SJCRH30 (cell line): Measurements from ENCODE around the gene GJC2. TPM values are rescaled to one million over a fixed set of nuclear protein-coding genes. Genes with fewer than 3 reads are reported as not detected.
A peak's percentile ranks its signal among the peaks of the same experiment; 100 is the strongest.

Source experiments
- DNase-seq, 2 experiments: peaks; one replicate each; pipeline ENCODE4 v3.0.0-alpha.2; 2015 to 2020
- H3K27ac ChIP-seq: fragments of 250-450 bp; sonication (Bioruptor Pico); 2 replicates; pipeline ENCODE4 v1.5.1; 2020; ENCODE audit warnings: mild to moderate bottlenecking, moderate library complexity
- H3K27me3 ChIP-seq: fragments of 250-450 bp; sonication (Bioruptor Pico); 2 replicates; pipeline ENCODE4 v1.5.1; 2020; ENCODE audit warnings: mild to moderate bottlenecking, moderate library complexity
- H3K36me3 ChIP-seq: fragments of 250-450 bp; sonication (Bioruptor Pico); 2 replicates; pipeline ENCODE4 v1.5.1; 2020; ENCODE audit warnings: mild to moderate bottlenecking, moderate library complexity
- H3K4me1 ChIP-seq: fragments of 250-450 bp; sonication (Bioruptor Pico); 2 replicates; pipeline ENCODE4 v1.5.1; 2020; ENCODE audit warnings: mild to moderate bottlenecking, moderate library complexity
- H3K4me3 ChIP-seq: fragments of 250-450 bp; sonication (Bioruptor Pico); 2 replicates; pipeline ENCODE4 v1.5.1; 2020; ENCODE audit warnings: mild to moderate bottlenecking, moderate library complexity
- H3K9me3 ChIP-seq: fragments of 250-450 bp; sonication (Bioruptor Pico); replicated peaks from 2 replicates; pipeline ENCODE4 v1.5.1; 2020; ENCODE audit warnings: mild to moderate bottlenecking, moderate library complexity
- total RNA-seq: library from RNA; depleted of rRNA; stranded (reverse); fragments of >200 nt; shearing (Covaris generic); gene quantifications from 2 replicates; pipeline ENCODE4 v1.2.3, GENCODE V29; 2014

Gene GJC2
- total RNA-seq, 1 experiment from 2014 or later, result 0.59 TPM

DNA sequence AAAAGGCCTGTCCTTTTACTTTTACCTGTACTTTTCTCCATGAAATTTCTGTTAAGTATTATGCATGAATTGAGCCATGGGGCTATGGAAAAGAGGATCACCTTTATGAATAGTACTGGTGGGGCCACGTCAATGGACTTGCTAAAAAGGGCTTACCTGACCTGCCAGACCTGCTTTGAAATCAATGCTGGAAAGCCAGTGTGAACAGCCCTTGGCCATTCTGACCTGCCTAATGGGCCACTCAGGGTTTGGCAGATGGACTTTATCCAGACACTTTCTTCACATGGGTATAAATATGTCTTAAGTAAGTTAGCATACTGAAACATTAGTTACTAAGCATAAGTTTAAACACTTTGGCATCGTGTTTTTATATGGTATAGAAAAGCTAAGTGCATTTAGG lies 18.0 kb upstream of the GJC2 start:
- no peak overlapping the region for H3K4me3 ChIP-seq
- H3K36me3 ChIP-seq, result no peaks in the 10 kb centered on the region
- no peaks in the 10 kb centered on the region for H3K4me1 ChIP-seq
- H3K27me3 ChIP-seq, result no peaks in the 10 kb centered on the region
- no peak overlapping the region for H3K27ac ChIP-seq
- H3K9me3 ChIP-seq, result no peaks in the 10 kb centered on the region
- no peak for DNase-seq

DNA sequence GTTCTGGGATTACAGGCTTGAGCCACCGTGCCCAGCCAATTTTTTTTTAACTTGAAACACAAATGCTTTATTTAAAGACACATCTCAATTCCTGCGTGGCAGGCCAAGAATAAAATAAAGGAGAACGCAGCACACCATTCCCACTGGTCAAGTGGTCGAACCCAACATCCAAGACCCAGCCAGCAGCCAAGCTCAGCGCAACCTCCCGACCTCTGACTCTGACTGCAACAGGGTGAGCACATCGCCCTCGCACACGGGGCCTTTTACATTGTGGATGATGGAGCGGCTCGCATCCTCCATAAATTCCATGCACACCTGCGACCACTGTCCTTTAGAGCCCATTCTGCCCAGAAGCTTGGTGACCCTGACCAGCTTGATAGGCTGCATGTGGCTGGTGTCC lies 15.1 kb upstream of the GJC2 start:
- no peaks in the 10 kb centered on the region for H3K27me3 ChIP-seq
- H3K36me3 ChIP-seq, result no peaks in the 10 kb centered on the region
- no peaks in the 10 kb centered on the region for H3K9me3 ChIP-seq
- no peak for DNase-seq
- H3K27ac ChIP-seq, result no peak overlapping the region
- H3K4me3 ChIP-seq, result no peak overlapping the region
- H3K4me1 ChIP-seq, result no peaks in the 10 kb centered on the region

- peaks cover 10% of the 10 kb centered on the region for H3K4me1 ChIP-seq
These were observed 12.8 kb upstream of the GJC2 start for GRCh38 chr1:228136901-228137300.

GRCh38 chr1:228139406-228139930 lies 10.3 kb upstream of the GJC2 start:
- H3K27me3 ChIP-seq, result no peaks in the 10 kb centered on the region
- no peaks in the 10 kb centered on the region for H3K9me3 ChIP-seq
- H3K4me3 ChIP-seq, result peak overlapping the region; percentile 89
- DNase-seq, result no peak
- no peaks in the 10 kb centered on the region for H3K36me3 ChIP-seq
- peak overlapping the region; percentile 6; the same call in 1 of the 2 replicates for H3K27ac ChIP-seq
- peaks cover 16% of the 10 kb centered on the region for H3K4me1 ChIP-seq

More at GRCh38 chr1:228136901-228137300, 12.8 kb upstream of the GJC2 start:
- no peaks in the 10 kb centered on the region for H3K9me3 ChIP-seq
- H3K36me3 ChIP-seq, result no peaks in the 10 kb centered on the region
- no peak overlapping the region for H3K27ac ChIP-seq
- H3K27me3 ChIP-seq, result no peaks in the 10 kb centered on the region
- no peak for DNase-seq
- no peak overlapping the region for H3K4me3 ChIP-seq

DNA sequence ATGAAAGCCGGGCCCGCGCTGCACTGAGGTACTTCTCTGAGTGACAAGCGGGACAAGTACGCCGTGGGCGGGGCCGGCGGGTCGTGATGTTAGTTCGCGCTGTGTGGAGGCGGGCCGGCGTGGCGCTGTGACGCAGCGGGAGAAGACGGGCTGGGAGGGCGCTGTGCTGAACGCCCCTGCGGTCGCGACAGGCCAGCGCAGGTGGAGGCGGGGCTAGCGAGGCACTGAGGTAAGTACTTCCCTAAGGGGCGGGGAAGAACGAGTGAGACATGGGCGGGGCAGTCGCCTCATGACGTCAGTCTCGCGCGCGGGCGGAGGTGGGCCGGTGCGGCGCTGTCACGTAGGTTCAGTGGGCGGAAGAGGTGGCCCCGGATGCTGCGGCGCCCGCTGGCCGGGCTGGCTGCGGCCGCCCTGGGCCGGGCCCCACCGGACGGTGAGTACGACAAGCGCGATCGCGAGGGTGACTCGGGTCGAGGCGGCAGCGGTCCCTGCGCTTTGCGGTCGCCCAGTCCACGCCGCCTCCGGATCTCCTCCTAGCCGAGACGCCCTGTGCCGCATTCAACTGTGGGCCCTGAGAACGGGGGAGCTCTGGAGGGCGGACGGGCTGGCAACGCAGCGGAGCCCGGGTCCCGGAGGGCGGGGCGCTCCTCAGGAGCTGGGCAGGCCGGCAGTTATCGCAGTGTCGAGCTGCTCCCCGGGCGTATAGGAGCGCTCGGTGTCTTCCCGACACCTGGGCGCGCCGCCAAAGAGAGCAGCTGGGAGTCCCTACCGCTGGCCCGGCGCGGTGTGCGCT lies 9.6 kb upstream of the GJC2 start, which contains the start of gene GUK1:
GUK1 (plus strand) TSS at position 349 of the 793 bp plus-strand sequence; CDS start at position 373, 24 bp downstream.
- Histone ChIP-seq H3K36me3 (no peaks in the 10 kb centered on the region), H3K9me3 (no peaks in the 10 kb centered on the region), H3K4me3 (peak within 1 kb of the TSS; percentile 89), H3K4me1 (peaks cover 16% of the 10 kb centered on the region), H3K27ac (peak within 1 kb of the TSS; percentile 65), H3K27me3 (no peaks in the 10 kb centered on the region)
- peak; percentile 99 to 100 for DNase-seq

GRCh38 chr1:228140724-228141225 lies 9.0 kb upstream of the GJC2 start:
- Histone ChIP-seq H3K36me3 (no peaks in the 10 kb centered on the region), H3K4me3 (peak overlapping the region; percentile 89), H3K4me1 (peaks cover 16% of the 10 kb centered on the region), H3K27me3 (no peaks in the 10 kb centered on the region), H3K9me3 (no peaks in the 10 kb centered on the region), H3K27ac (peak overlapping the region; percentile 65; the same call in 1 of the 2 replicates)
- no peak for DNase-seq

GRCh38 chr1:228141226-228142044 lies 8.3 kb upstream of the GJC2 start:
- H3K27me3 ChIP-seq, result no peaks in the 10 kb centered on the region
- no peaks in the 10 kb centered on the region for H3K36me3 ChIP-seq
- peak; percentile 51 to 52 for DNase-seq
- H3K4me3 ChIP-seq, result peak overlapping the region; percentile 89
- peak overlapping the region; percentile 65; the same call in 1 of the 2 replicates for H3K27ac ChIP-seq
- peaks cover 16% of the 10 kb centered on the region for H3K4me1 ChIP-seq
- H3K9me3 ChIP-seq, result no peaks in the 10 kb centered on the region

DNA sequence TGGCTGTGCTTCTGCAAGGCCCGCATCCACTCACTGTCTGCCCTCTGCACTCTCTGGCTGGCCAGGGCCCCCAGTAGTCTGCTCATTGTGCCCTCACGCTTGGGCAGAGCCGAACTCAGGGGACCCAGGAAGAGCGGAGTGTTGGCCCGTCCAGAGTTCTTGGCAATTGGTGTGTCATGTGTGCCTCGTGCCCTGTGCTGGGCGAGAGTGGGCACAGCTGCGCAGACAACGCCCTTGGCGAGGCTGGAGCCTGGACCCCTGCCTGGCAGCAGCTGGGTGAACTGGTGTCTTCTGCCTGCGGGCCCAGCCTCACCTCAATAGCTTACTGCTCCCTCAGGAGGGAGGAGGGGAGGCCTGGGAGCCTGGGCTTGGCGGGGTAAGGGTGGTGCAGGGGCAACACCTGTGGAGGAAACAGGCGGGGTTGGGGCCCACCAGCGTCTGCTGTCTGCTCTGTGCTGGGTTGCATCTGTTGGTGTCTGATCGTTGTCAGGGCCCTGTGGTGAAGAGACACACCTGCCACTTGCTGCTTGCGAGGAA lies 7.5 kb upstream of the GJC2 start:
- Histone ChIP-seq H3K27ac (no peak overlapping the region), H3K27me3 (no peaks in the 10 kb centered on the region), H3K4me3 (no peak overlapping the region; the same call in 1 of the 2 replicates), H3K4me1 (peaks cover 16% of the 10 kb centered on the region), H3K9me3 (no peaks in the 10 kb centered on the region), H3K36me3 (no peaks in the 10 kb centered on the region)
- DNase-seq, result no peak

DNA sequence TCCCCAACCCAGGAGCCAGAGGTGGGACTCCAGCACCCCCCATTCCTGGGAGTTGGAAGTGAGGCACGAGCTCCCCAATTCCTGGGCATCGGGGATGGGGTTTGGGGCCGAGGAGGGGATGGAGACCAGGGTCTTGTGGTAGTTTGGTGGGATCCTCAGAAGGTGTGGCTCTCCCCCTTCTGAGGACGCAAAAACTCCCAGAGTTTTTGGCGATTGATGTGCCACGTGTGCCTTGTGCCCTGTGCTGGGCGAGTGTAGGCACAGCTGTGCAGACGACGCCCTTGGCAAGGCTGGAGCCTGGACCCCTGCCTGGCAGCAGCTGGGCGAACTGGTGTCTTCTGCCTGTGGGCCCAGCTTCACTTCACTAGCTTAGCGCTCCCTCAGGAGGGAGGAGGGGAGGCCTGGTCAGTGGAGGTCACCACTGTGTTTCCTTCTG lies 7.0 kb upstream of the GJC2 start:
- no peak overlapping the region for H3K27ac ChIP-seq
- no peaks in the 10 kb centered on the region for H3K27me3 ChIP-seq
- no peaks in the 10 kb centered on the region for H3K36me3 ChIP-seq
- H3K4me1 ChIP-seq, result peaks cover 16% of the 10 kb centered on the region
- H3K9me3 ChIP-seq, result no peaks in the 10 kb centered on the region
- DNase-seq, result no peak
- no peak overlapping the region for H3K4me3 ChIP-seq

- Histone ChIP-seq H3K9me3 (no peaks in the 10 kb centered on the region), H3K27me3 (no peaks in the 10 kb centered on the region), H3K4me1 (peaks cover 16% of the 10 kb centered on the region), H3K27ac (no peak overlapping the region), H3K4me3 (no peak overlapping the region), H3K36me3 (0 out of 2 replicates have a peak, but pooled peaks cover under 1% of the 10 kb centered on the region)
- DNase-seq, result no peak
These were observed 6.1 kb upstream of the GJC2 start for GRCh38 chr1:228143480-228144192.

DNA sequence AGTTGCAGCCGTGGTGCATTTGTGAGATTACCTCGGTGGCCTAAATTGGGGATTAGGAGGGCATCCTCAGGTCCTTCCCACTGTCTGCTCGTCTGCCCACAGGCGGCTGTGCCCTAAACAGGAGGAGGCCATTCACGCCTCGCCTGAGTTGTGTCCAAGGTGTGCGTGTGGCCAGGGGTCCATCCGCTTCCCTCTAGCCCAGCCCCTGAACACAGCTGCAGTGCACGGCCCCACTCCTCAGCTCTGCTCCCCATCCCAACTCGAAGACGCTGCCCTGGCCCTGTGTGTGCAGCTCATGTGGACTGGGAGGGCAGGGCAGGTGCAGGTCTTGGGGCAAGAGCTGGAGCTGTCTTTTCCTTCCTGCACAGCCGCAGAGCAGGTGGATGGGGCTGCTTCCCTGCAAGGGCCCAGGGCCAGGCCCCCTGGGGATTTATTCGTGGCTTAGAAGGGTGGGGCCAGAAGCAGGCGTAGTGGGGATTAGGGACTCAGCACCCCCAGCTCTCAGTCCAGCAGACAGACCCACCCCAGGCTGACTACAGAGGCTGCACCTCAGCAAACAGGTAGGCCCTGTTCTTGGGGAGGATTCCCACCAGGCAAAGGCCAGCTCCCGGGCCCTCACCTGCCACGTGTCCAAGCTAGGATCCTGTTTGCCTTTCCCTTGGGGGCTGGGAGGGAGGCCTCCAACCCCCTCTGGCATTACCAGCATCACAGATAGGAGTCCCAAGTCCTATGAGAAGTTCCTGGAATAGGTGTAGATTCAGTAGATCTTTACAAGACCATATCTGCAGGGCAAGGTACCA lies 5.3 kb upstream of the GJC2 start:
- DNase-seq, result no peak
- Histone ChIP-seq H3K27me3 (no peaks in the 10 kb centered on the region), H3K9me3 (no peaks in the 10 kb centered on the region), H3K4me1 (peaks cover 16% of the 10 kb centered on the region), H3K27ac (no peak overlapping the region), H3K36me3 (0 out of 2 replicates have a peak, but pooled peaks cover 4% of the 10 kb centered on the region), H3K4me3 (no peak overlapping the region)

- H3K9me3 ChIP-seq, result no peaks in the 10 kb centered on the region
- no peaks in the 10 kb centered on the region for H3K27me3 ChIP-seq
- no peak for DNase-seq
- no peak overlapping the region for H3K27ac ChIP-seq
- H3K4me3 ChIP-seq, result no peak overlapping the region
- H3K4me1 ChIP-seq, result peaks cover 21% of the 10 kb centered on the region
- 0 out of 2 replicates have a peak, but pooled peaks cover 4% of the 10 kb centered on the region for H3K36me3 ChIP-seq
These were observed 4.8 kb upstream of the GJC2 start for GRCh38 chr1:228144993-228145343.
